22Rv1 (cell line): ENCODE data around the gene DTNB.
"Not testable (repeated sequence)": the region's sequence is repeated elsewhere in the genome, so short reads cannot be mapped to it uniquely, and the experiment has no call there.

Experiments used
- H3K27ac ChIP-seq: fragments of 450-650 bp; 2 replicates; pipeline ENCODE4 v1.5.1; 2017
- CTCF ChIP-seq: fragments of 450-650 bp; IDR thresholded peaks from 2 replicates; pipeline ENCODE4 v1.5.1; 2017; ENCODE audit warnings: mild to moderate bottlenecking
- ZFX ChIP-seq: fragments of 450-650 bp; IDR thresholded peaks from 2 replicates; pipeline ENCODE4 v1.6.1; 2017; ENCODE audit warnings: antibody characterized with exemption, borderline replicate concordance

DTNB gene

GRCh38 chr2:25649786-25650185 is 23.6 kb downstream of the DTNB start:
- no peak for TF ChIP-seq CTCF
- no peak for TF ChIP-seq ZFX
- no peak overlapping the region for H3K27ac ChIP-seq

- no peak overlapping the region for H3K27ac ChIP-seq
- TF ChIP-seq CTCF (no peak), ZFX (no peak)
Observed at GRCh38 chr2:25642298-25642697, 31.1 kb downstream of the DTNB start.

GRCh38 chr2:25639696-25640095 is 33.7 kb downstream of the DTNB start:
- TF ChIP-seq ZFX (no peak), CTCF (no peak)
- H3K27ac ChIP-seq: no peak overlapping the region

- H3K27ac ChIP-seq: no peak overlapping the region
- TF ChIP-seq ZFX (no peak), CTCF (no peak)
Observed at GRCh38 chr2:25639131-25639530, 34.2 kb downstream of the DTNB start.

- TF ChIP-seq ZFX (no peak), CTCF (no peak)
- no peak overlapping the region for H3K27ac ChIP-seq
Observed at GRCh38 chr2:25635797-25636196, 37.6 kb downstream of the DTNB start.

GRCh38 chr2:25633801-25634200 is 39.6 kb downstream of the DTNB start:
- not testable (repeated sequence) for H3K27ac ChIP-seq

- H3K27ac ChIP-seq: no peak overlapping the region
- TF ChIP-seq ZFX (no peak), CTCF (no peak)
Observed at GRCh38 chr2:25632396-25632795, 41.0 kb downstream of the DTNB start.

GRCh38 chr2:25624635-25625034 is 48.7 kb downstream of the DTNB start:
- no peak for TF ChIP-seq ZFX
- TF ChIP-seq CTCF: no peak
- no peak overlapping the region for H3K27ac ChIP-seq
